GM12891 (cell line): ENCODE measurements around the gene TBC1D22A.

ENCODE experiments used
- POLR2A ChIP-seq: IDR thresholded peaks from 2 replicates; pipeline ENCODE4 v1.6.1; 2011; ENCODE audit warnings: low read depth, low read length, control low read depth
- POLR2AphosphoS5 ChIP-seq: IDR thresholded peaks from 2 replicates; pipeline ENCODE4 v1.6.1; 2011; ENCODE audit warnings: low read depth, low read length, control low read depth
- SPI1 ChIP-seq: IDR thresholded peaks from 2 replicates; pipeline ENCODE4 v1.6.1; 2011; ENCODE audit warnings: low read depth, low read length, control low read depth
- TAF1 ChIP-seq: IDR thresholded peaks from 2 replicates; pipeline ENCODE4 v1.6.1; 2011; ENCODE audit warnings: low read depth, low read length, control low read depth

DNA sequence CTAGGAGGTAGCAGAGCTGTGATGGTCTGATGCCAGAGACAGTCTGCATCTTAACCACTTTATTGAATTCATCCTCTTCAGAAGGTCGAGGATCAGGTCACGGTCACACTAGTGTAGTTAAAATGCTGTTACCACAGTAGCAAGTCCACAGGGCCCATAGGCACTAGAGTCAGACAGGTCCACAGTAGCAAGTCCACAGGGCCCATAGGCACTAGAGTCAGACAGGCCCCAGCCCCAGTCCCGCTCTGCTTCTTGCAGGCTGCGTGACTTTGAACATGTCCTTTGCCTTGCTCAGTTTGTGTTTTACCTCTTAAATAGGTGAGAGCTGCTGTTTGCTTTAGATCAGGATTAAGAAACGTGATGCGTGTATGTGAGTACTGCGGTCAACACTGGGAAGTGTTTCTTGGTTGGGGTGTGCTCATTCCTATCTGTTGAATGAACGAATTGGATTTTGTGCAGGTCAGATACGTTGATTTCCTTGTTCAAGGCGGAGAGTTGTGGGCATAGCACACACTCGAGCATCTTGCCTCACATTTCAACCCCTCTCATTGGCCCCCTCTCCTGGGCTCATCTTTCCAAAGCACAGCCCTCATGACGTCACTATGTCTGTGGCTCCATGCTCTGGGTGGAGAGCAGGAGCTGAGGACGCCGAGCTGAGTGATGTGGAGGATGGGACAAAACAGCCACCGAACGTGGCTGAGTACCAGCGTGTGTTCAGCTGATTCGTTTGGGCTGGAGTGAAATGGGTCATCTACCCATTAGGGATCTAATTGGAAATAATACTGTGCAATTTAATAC is 191.7 kb downstream of the TBC1D22A start:
- TF ChIP-seq POLR2A (no peak), TAF1 (no peak), POLR2AphosphoS5 (no peak), SPI1 (no peak)
